K562 (cell line): Measurements from ENCODE around the gene TMEM151A.

Experiments used
- CHCHD3 ChIP-seq: fragments of 250-450 bp; sonication (Bioruptor Pico); IDR thresholded peaks from 2 replicates; pipeline ENCODE4 v2.1.2; 2022; ENCODE audit warnings: mild to moderate bottlenecking
- CTCF ChIP-seq, 3 experiments: IDR thresholded peaks in 2 of 3; conservative IDR thresholded peaks in 1 of 3; 2 replicates each; pipeline ENCODE4 v1.5.1; 2011 to 2012; ENCODE audit warnings: low read length in 3 of 3, mild to moderate bottlenecking in 3 of 3, control low read depth in 2 of 3, improper control_type of control experiment in 1 of 3, inconsistent platforms in 1 of 3, low read depth in 1 of 3, mixed read lengths in 1 of 3, moderate library complexity in 1 of 3; ENCODE audit not compliant: insufficient read depth in 2 of 3
- FOXA3 ChIP-seq, 2 experiments: fragments of 450-650 bp in 1 of 2; sonication (generic) in 1 of 2; formaldehyde crosslinking; IDR thresholded peaks in 1 of 2; conservative IDR thresholded peaks in 1 of 2; 2 replicates each; pipeline versions ENCODE4 v1.4.0 to v1.8.0; 2020 to 2022; ENCODE audit warnings: mild to moderate bottlenecking in 2 of 2, missing genetic modification reagents in 1 of 2
- JUND ChIP-seq, 2 experiments: IDR thresholded peaks; 2 replicates in 1 of 2; 3 replicates in 1 of 2; pipeline ENCODE4 v1.6.1; 2011; ENCODE audit warnings: borderline replicate concordance in 2 of 2, low read depth in 2 of 2, low read length in 2 of 2, improper control_type of control experiment in 1 of 2, missing biosample characterization in 1 of 2, missing genetic modification characterization in 1 of 2, missing genetic modification reagents in 1 of 2
- POLR2A ChIP-seq: fragments of 450-650 bp; conservative IDR thresholded peaks from 2 replicates; pipeline ENCODE4 v1.6.1; 2016
- SNAPC5 ChIP-seq: fragments of 250-450 bp; sonication (Bioruptor Pico); IDR thresholded peaks from 2 replicates; pipeline ENCODE4 v1.8.0; 2021; ENCODE audit warnings: moderate library complexity, mild to moderate bottlenecking, inconsistent platforms
- ZFX ChIP-seq: sonication (generic); formaldehyde crosslinking; IDR thresholded peaks from 2 replicates; pipeline ENCODE4 v1.8.0; 2022; ENCODE audit warnings: mild to moderate bottlenecking, missing genetic modification reagents, moderate library complexity
- ZNF449 ChIP-seq: fragments of 250-450 bp; sonication (Bioruptor Pico); IDR thresholded peaks from 2 replicates; pipeline ENCODE4 v1.8.0; 2022; ENCODE audit warnings: moderate library complexity, mild to moderate bottlenecking, inconsistent platforms
- TF ChIP-seq, protein P1 (sequence below), 2 experiments: fragments of 450-650 bp in 1 of 2; sonication (generic) in 1 of 2; formaldehyde crosslinking in 1 of 2; IDR thresholded peaks in 1 of 2; conservative IDR thresholded peaks in 1 of 2; 2 replicates each; pipeline versions ENCODE4 v1.6.1 to v1.8.1; 2016 to 2023; ENCODE audit warnings: mild to moderate bottlenecking in 2 of 2, moderate library complexity in 2 of 2, inconsistent platforms in 1 of 2, missing genetic modification reagents in 1 of 2
- TF ChIP-seq, protein P2 (sequence below): fragments of 450-650 bp; IDR thresholded peaks from 2 replicates; pipeline ENCODE4 v1.6.1; 2018; ENCODE audit not compliant: partially characterized antibody

GRCh38 chr11:66267379-66268243, 24.1 kb upstream of the TMEM151A start:
- TF ChIP-seq CTCF (IDR thresholded peaks at IDR 0.05 in 2 of 3, conservative IDR thresholded peaks at IDR 0.05 in 1 of 3; ENCODE audit: insufficient read depth in 2 of 3, low read depth in 1 of 3, low read length in 3 of 3), result peak in 1 of 3 experiments; percentile 12; a peak in 2 of 6 replicates
- TF ChIP-seq CHCHD3 (CRISPR knock-in tag), result 0 out of 2 replicates have a peak, but pooled peaks have one; percentile 11
- TF ChIP-seq, protein P1, sequence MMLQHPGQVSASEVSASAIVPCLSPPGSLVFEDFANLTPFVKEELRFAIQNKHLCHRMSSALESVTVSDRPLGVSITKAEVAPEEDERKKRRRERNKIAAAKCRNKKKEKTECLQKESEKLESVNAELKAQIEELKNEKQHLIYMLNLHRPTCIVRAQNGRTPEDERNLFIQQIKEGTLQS (IDR thresholded peaks at IDR 0.05), result no peak
- TF ChIP-seq, protein P1 (CRISPR knock-in tag; conservative IDR thresholded peaks at IDR 0.05), result no peak
- no peak for TF ChIP-seq SNAPC5 (CRISPR knock-in tag)
- TF ChIP-seq FOXA3 (CRISPR knock-in tag; conservative IDR thresholded peaks at IDR 0.05 in 1 of 2, IDR thresholded peaks at IDR 0.05 in 1 of 2), result no peak
- no peak for TF ChIP-seq ZNF449
- peak; percentile 77 for TF ChIP-seq POLR2A
- peak; percentile 60 for TF ChIP-seq ZFX (CRISPR knock-in tag)
- TF ChIP-seq JUND (IDR thresholded peaks at IDR 0.05; ENCODE audit: borderline replicate concordance, low read depth, low read length), result peak; percentile 89
- TF ChIP-seq JUND (tag; IDR thresholded peaks at IDR 0.05; ENCODE audit: borderline replicate concordance, low read depth, low read length), result no peak
- TF ChIP-seq, protein P2, sequence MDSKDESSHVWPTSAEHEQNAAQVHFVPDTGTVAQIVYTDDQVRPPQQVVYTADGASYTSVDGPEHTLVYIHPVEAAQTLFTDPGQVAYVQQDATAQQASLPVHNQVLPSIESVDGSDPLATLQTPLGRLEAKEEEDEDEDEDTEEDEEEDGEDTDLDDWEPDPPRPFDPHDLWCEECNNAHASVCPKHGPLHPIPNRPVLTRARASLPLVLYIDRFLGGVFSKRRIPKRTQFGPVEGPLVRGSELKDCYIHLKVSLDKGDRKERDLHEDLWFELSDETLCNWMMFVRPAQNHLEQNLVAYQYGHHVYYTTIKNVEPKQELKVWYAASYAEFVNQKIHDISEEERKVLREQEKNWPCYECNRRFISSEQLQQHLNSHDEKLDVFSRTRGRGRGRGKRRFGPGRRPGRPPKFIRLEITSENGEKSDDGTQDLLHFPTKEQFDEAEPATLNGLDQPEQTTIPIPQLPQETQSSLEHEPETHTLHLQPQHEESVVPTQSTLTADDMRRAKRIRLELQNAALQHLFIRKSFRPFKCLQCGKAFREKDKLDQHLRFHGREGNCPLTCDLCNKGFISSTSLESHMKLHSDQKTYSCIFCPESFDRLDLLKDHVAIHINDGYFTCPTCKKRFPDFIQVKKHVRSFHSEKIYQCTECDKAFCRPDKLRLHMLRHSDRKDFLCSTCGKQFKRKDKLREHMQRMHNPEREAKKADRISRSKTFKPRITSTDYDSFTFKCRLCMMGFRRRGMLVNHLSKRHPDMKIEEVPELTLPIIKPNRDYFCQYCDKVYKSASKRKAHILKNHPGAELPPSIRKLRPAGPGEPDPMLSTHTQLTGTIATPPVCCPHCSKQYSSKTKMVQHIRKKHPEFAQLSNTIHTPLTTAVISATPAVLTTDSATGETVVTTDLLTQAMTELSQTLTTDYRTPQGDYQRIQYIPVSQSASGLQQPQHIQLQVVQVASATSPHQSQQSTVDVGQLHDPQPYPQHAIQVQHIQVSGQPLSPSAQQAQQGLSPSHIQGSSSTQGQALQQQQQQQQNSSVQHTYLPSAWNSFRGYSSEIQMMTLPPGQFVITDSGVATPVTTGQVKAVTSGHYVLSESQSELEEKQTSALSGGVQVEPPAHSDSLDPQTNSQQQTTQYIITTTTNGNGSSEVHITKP, result peak; percentile 99
